GM23338 (cell line): ENCODE measurements around the gene DEFB131B. TPM values are rescaled to one million over a fixed set of nuclear protein-coding genes. Genes with fewer than 3 reads are reported as not detected.

Source experiments
- ATAC-seq: fragments of 200-7000 bp; cut with Tn5 transposase; 3 replicates; pipeline ENCODE4 v1.9.1; 2020
- DNase-seq: peaks from one replicate; pipeline ENCODE4 v3.0.0-alpha.2; 2015; ENCODE audit warnings: low spot score
- H2AFZ ChIP-seq: fragments of 200-600 bp; sonication (generic); 2 replicates; pipeline ENCODE4 v1.8.0; 2016; ENCODE audit warnings: antibody characterized with exemption, mild to moderate bottlenecking, moderate library complexity
- H3F3A ChIP-seq: fragments of 200-600 bp; sonication (generic); replicated peaks from 2 replicates; pipeline ENCODE4 v1.8.0; 2017; ENCODE audit warnings: antibody characterized with exemption, mixed run types, low read depth
- H3K27ac ChIP-seq: fragments of 200-600 bp; sonication (generic); 2 replicates; pipeline ENCODE4 v1.6.1; 2016; ENCODE audit warnings: low read depth
- H3K27me3 ChIP-seq: fragments of 200-600 bp; sonication (generic); 2 replicates; pipeline ENCODE4 v1.8.0; 2016; ENCODE audit warnings: mild to moderate bottlenecking, mixed run types, moderate library complexity; ENCODE audit not compliant: insufficient read depth
- H3K36me3 ChIP-seq: fragments of 200-600 bp; sonication (generic); 2 replicates; pipeline ENCODE4 v1.8.0; 2016; ENCODE audit warnings: mild to moderate bottlenecking; ENCODE audit not compliant: insufficient read depth
- H3K4me1 ChIP-seq: fragments of 200-600 bp; sonication (generic); 2 replicates; pipeline ENCODE4 v1.8.0; 2016; ENCODE audit warnings: mild to moderate bottlenecking, moderate library complexity; ENCODE audit not compliant: insufficient read depth
- H3K4me2 ChIP-seq: fragments of 200-600 bp; sonication (generic); 2 replicates; pipeline ENCODE4 v1.7.1; 2017; ENCODE audit warnings: mixed run types
- H3K4me3 ChIP-seq: fragments of 200-600 bp; sonication (generic); 2 replicates; pipeline ENCODE4 v1.6.1; 2016; ENCODE audit warnings: mixed run types
- H3K79me2 ChIP-seq: fragments of 200-600 bp; sonication (generic); replicated peaks from 2 replicates; pipeline ENCODE4 v1.8.0; 2017; ENCODE audit warnings: mild to moderate bottlenecking; ENCODE audit not compliant: insufficient read depth
- H3K9me2 ChIP-seq: fragments of 200-600 bp; sonication (generic); 2 replicates; pipeline ENCODE4 v1.8.0; 2017; ENCODE audit not compliant: insufficient read depth
- H4K20me1 ChIP-seq: fragments of 200-600 bp; sonication (generic); replicated peaks from 2 replicates; pipeline ENCODE4 v1.8.0; 2017; ENCODE audit warnings: mild to moderate bottlenecking; ENCODE audit not compliant: insufficient read depth
- H3K27ac Mint-ChIP-seq: 2 replicates; pipeline ENCODE4 v1.8.0; 2020; ENCODE audit warnings: inconsistent platforms, mild to moderate bottlenecking, moderate library complexity, mixed read lengths
- H3K27me3 Mint-ChIP-seq: 3 replicates; pipeline ENCODE4 v1.8.0; 2022; ENCODE audit warnings: low read depth, mild to moderate bottlenecking, moderate library complexity, mixed read lengths, inconsistent platforms; ENCODE audit not compliant: insufficient read depth, poor library complexity
- H3K36me3 Mint-ChIP-seq: 3 replicates; pipeline ENCODE4 v1.8.0; 2021; ENCODE audit warnings: low read depth, mild to moderate bottlenecking, inconsistent platforms, moderate library complexity, mixed read lengths
- H3K4me1 Mint-ChIP-seq: 3 replicates; pipeline ENCODE4 v1.8.0; 2020; ENCODE audit warnings: mild to moderate bottlenecking, inconsistent platforms, mixed read lengths
- H3K4me3 Mint-ChIP-seq: 3 replicates; pipeline ENCODE4 v1.8.0; 2021; ENCODE audit warnings: moderate library complexity, mild to moderate bottlenecking, inconsistent platforms, mixed read lengths
- H3K9me3 Mint-ChIP-seq: 3 replicates; pipeline ENCODE4 v1.8.0; 2020; ENCODE audit warnings: moderate library complexity, mild to moderate bottlenecking, inconsistent platforms, mixed read lengths
- CREB1 ChIP-seq: fragments of 250-450 bp; sonication (Bioruptor Pico); IDR thresholded peaks from 2 replicates; pipeline ENCODE4 v1.5.0; 2020; ENCODE audit warnings: low read depth, mild to moderate bottlenecking, moderate library complexity
- CTCF ChIP-seq, 2 experiments: fragments of 200-600 bp in 1 of 2; sonication (generic) in 1 of 2; conservative IDR thresholded peaks; 2 replicates each; pipeline versions ENCODE4 v1.5.1 to v1.6.1; 2016 to 2017; ENCODE audit warnings: antibody characterized with exemption in 2 of 2, low read depth in 2 of 2, mild to moderate bottlenecking in 2 of 2, moderate library complexity in 1 of 2
- ETS1 ChIP-seq: IDR thresholded peaks from 2 replicates; pipeline ENCODE4 v1.6.1; 2016; ENCODE audit warnings: antibody characterized with exemption
- EZH2 ChIP-seq: fragments of 200-600 bp; sonication (generic); IDR thresholded peaks from one replicate; pipeline ENCODE4 v1.8.0; 2017; ENCODE audit warnings: antibody characterized with exemption, mild to moderate bottlenecking, low read depth; ENCODE audit not compliant: unreplicated experiment
- EZH2phosphoT487 ChIP-seq: fragments of 200-600 bp; sonication (generic); IDR thresholded peaks from one replicate; pipeline ENCODE4 v1.8.1; 2018; ENCODE audit warnings: antibody characterized with exemption; ENCODE audit not compliant: unreplicated experiment
- JUNB ChIP-seq: IDR thresholded peaks from one replicate; pipeline ENCODE4 v1.6.1; 2016; ENCODE audit warnings: antibody characterized with exemption; ENCODE audit not compliant: unreplicated experiment
- POLR2AphosphoS5 ChIP-seq: IDR thresholded peaks from 2 replicates; pipeline ENCODE4 v1.6.1; 2016; ENCODE audit warnings: antibody characterized with exemption, low read depth
- STAT1 ChIP-seq: IDR thresholded peaks from one replicate; pipeline ENCODE4 v1.6.1; 2016; ENCODE audit warnings: antibody characterized with exemption; ENCODE audit not compliant: unreplicated experiment
- ZNF114 ChIP-seq: fragments of 250-450 bp; sonication (Bioruptor Pico); IDR thresholded peaks from 2 replicates; pipeline ENCODE4 v1.5.0; 2020; ENCODE audit warnings: mild to moderate bottlenecking, moderate library complexity
- ZNF331 ChIP-seq: fragments of 250-450 bp; sonication (Bioruptor Pico); IDR thresholded peaks from 2 replicates; pipeline ENCODE4 v1.5.0; 2020; ENCODE audit warnings: low read depth, mild to moderate bottlenecking, moderate library complexity
- ZNF462 ChIP-seq: fragments of 250-450 bp; sonication (Bioruptor Pico); IDR thresholded peaks from 2 replicates; pipeline ENCODE4 v1.5.0; 2020; ENCODE audit warnings: mild to moderate bottlenecking, moderate library complexity
- polyA plus RNA-seq: library from polyadenylated mRNA; unstranded; fragments of >200 nt; fragmentation: Nextera tagmentation; extraction: Ambion mirVana; gene quantifications from 2 replicates; pipeline ENCODE4 v1.2.1, GENCODE V29; 2016
- total RNA-seq: library from RNA; depleted of rRNA; stranded (reverse); fragments of >200 nt; shearing (Covaris generic); gene quantifications from 2 replicates; pipeline ENCODE4 v1.2.3, GENCODE V29; 2014

The DEFB131B gene
- total and polyA plus RNA-seq, 2 experiments from 2014 or later: not detected

GRCh38 chr11:71930556-71931244 lies 52.4 kb downstream of the DEFB131B start:
- H3K27me3 ChIP-seq: no peaks in the 10 kb centered on the region
- no peak for TF ChIP-seq ZNF462 (CRISPR knock-in tag)
- no peak for TF ChIP-seq EZH2phosphoT487
- TF ChIP-seq JUNB: no peak
- no peak for TF ChIP-seq ZNF331
- TF ChIP-seq ZNF114 (CRISPR knock-in tag): no peak
- DNase-seq: no peak
- H3K4me3 ChIP-seq: peak overlapping the region; percentile 79; the same call in 1 of the 2 replicates
- H3K79me2 ChIP-seq: peaks cover 78% of the 10 kb centered on the region
- H3K4me1 Mint-ChIP-seq: peaks cover 6% of the 10 kb centered on the region
- H3K9me3 Mint-ChIP-seq: no peaks in the 10 kb centered on the region
- H3F3A ChIP-seq: no peaks in the 10 kb centered on the region
- peak overlapping the region; percentile 95 for H3K4me3 Mint-ChIP-seq
- H3K4me1 ChIP-seq: peaks cover 15% of the 10 kb centered on the region
- H3K9me2 ChIP-seq: no peaks in the 10 kb centered on the region
- H4K20me1 ChIP-seq: peaks cover 39% of the 10 kb centered on the region; the same call in 1 of the 2 replicates
- H3K27me3 Mint-ChIP-seq: peaks cover 5% of the 10 kb centered on the region
- no peak overlapping the region for H2AFZ ChIP-seq
- no peaks in the 10 kb centered on the region for H3K36me3 ChIP-seq
- peaks cover 5% of the 10 kb centered on the region; the same call in 2 of the 3 replicates for H3K36me3 Mint-ChIP-seq
- no peak overlapping the region for H3K27ac Mint-ChIP-seq
- no peak for ATAC-seq
- peak overlapping the region; percentile 98; the same call in 1 of the 2 replicates for H3K4me2 ChIP-seq
- no peak overlapping the region for H3K27ac ChIP-seq

- H3K27ac Mint-ChIP-seq: no peak overlapping the region
- H3K4me3 ChIP-seq: no peak overlapping the region
- H3K27me3 ChIP-seq: no peaks in the 10 kb centered on the region
- H3K9me2 ChIP-seq: no peaks in the 10 kb centered on the region
- peaks cover 15% of the 10 kb centered on the region for H3K4me1 ChIP-seq
- no peaks in the 10 kb centered on the region for H3K9me3 Mint-ChIP-seq
- no peak for DNase-seq
- H3K4me1 Mint-ChIP-seq: peaks cover 6% of the 10 kb centered on the region
- no peak overlapping the region for H3K4me3 Mint-ChIP-seq
- H3K79me2 ChIP-seq: peaks cover 84% of the 10 kb centered on the region
- H3K36me3 Mint-ChIP-seq: peaks cover 4% of the 10 kb centered on the region; the same call in 2 of the 3 replicates
- no peak overlapping the region for H2AFZ ChIP-seq
- no peaks in the 10 kb centered on the region; the same call in 1 of the 2 replicates for H3K36me3 ChIP-seq
- peaks cover 44% of the 10 kb centered on the region; the same call in 1 of the 2 replicates for H4K20me1 ChIP-seq
- H3K4me2 ChIP-seq: no peak overlapping the region
- H3K27me3 Mint-ChIP-seq: peaks cover 5% of the 10 kb centered on the region
- no peak overlapping the region for H3K27ac ChIP-seq
- no peak for ATAC-seq
- no peaks in the 10 kb centered on the region for H3F3A ChIP-seq
- TF ChIP-seq CREB1 (CRISPR knock-in tag): no peak
- TF ChIP-seq EZH2: no peak
- no peak for TF ChIP-seq ZNF114 (CRISPR knock-in tag)
- no peak for TF ChIP-seq ETS1
- no peak for TF ChIP-seq JUNB
- TF ChIP-seq ZNF331: no peak
- no peak for TF ChIP-seq EZH2phosphoT487
- no peak for TF ChIP-seq POLR2AphosphoS5
- no peak for TF ChIP-seq STAT1
- no peak for TF ChIP-seq CTCF (conservative IDR thresholded peaks at IDR 0.05; ENCODE audit: low read depth in 2 of 2)
These were observed 53.0 kb downstream of the DEFB131B start for GRCh38 chr11:71931245-71931602.
